SK-N-SH treated with all-trans-retinoic acid at 6 μM for 48 hours (cell line): ENCODE measurements around the gene OR6C76.

Experiments used
- ARNTL ChIP-seq: fragments of 450-650 bp; formaldehyde crosslinking; IDR thresholded peaks from 2 replicates; pipeline ENCODE4 v1.5.0; 2020; ENCODE audit warnings: low read depth, mild to moderate bottlenecking, moderate library complexity, borderline replicate concordance
- BACH2 ChIP-seq: fragments of 250-450 bp; sonication (Bioruptor Pico); IDR thresholded peaks from 2 replicates; pipeline ENCODE4 v1.9.0; 2021; ENCODE audit warnings: mild to moderate bottlenecking, borderline replicate concordance
- CSDC2 ChIP-seq: fragments of 250-450 bp; sonication (Bioruptor Pico); IDR thresholded peaks from 2 replicates; pipeline ENCODE4 v1.5.0; 2020; ENCODE audit warnings: mild to moderate bottlenecking, moderate library complexity
- GLIS3 ChIP-seq: fragments of 250-450 bp; sonication (Bioruptor Pico); IDR thresholded peaks from 2 replicates; pipeline ENCODE4 v1.5.0; 2020; ENCODE audit warnings: mild to moderate bottlenecking, moderate library complexity
- OSR1 ChIP-seq: fragments of 250-450 bp; sonication (Bioruptor Pico); IDR thresholded peaks from 2 replicates; pipeline ENCODE4 v1.8.0; 2022; ENCODE audit warnings: moderate library complexity, mild to moderate bottlenecking, inconsistent platforms
- PATZ1 ChIP-seq: fragments of 250-450 bp; sonication (Bioruptor Pico); IDR thresholded peaks from 2 replicates; pipeline ENCODE4 v1.8.0; 2020; ENCODE audit warnings: mild to moderate bottlenecking, moderate library complexity, borderline replicate concordance
- POU6F1 ChIP-seq: fragments of 250-450 bp; sonication (Bioruptor Pico); IDR thresholded peaks from 2 replicates; pipeline ENCODE4 v1.8.0; 2021; ENCODE audit warnings: low read depth, mild to moderate bottlenecking, moderate library complexity, borderline replicate concordance
- RARB ChIP-seq: fragments of 250-450 bp; sonication (Bioruptor Pico); IDR thresholded peaks from 2 replicates; pipeline ENCODE4 v1.8.0; 2021; ENCODE audit warnings: mild to moderate bottlenecking, moderate library complexity
- SNAI2 ChIP-seq: fragments of 250-450 bp; sonication (Bioruptor Pico); IDR thresholded peaks from 2 replicates; pipeline ENCODE4 v1.5.0; 2020; ENCODE audit warnings: mild to moderate bottlenecking, moderate library complexity
- TOX ChIP-seq: fragments of 250-450 bp; sonication (Bioruptor Pico); IDR thresholded peaks from 2 replicates; pipeline ENCODE4 v1.8.0; 2021; ENCODE audit warnings: mild to moderate bottlenecking, moderate library complexity, borderline replicate concordance
- ZC3H10 ChIP-seq: fragments of 250-450 bp; sonication (Bioruptor Pico); IDR thresholded peaks from 2 replicates; pipeline ENCODE4 v1.5.1; 2021; ENCODE audit warnings: mild to moderate bottlenecking, moderate library complexity
- ZNF70 ChIP-seq: fragments of 450-650 bp; formaldehyde crosslinking; IDR thresholded peaks from 2 replicates; pipeline ENCODE4 v1.5.0; 2020; ENCODE audit warnings: mild to moderate bottlenecking, moderate library complexity
- ZNF8 ChIP-seq: fragments of 450-650 bp; formaldehyde crosslinking; IDR thresholded peaks from 2 replicates; pipeline ENCODE4 v1.5.0; 2020; ENCODE audit warnings: mild to moderate bottlenecking, moderate library complexity

GRCh38 chr12:55445357-55445756 is 19.3 kb downstream of the OR6C76 start:
- no peak for TF ChIP-seq GLIS3
- no peak for TF ChIP-seq ARNTL
- no peak for TF ChIP-seq PATZ1 (CRISPR knock-in tag)
- TF ChIP-seq TOX (CRISPR knock-in tag), result no peak
- TF ChIP-seq CSDC2 (CRISPR knock-in tag), result no peak
- TF ChIP-seq RARB, result no peak
- no peak for TF ChIP-seq ZNF70 (CRISPR knock-in tag)
- TF ChIP-seq BACH2 (CRISPR knock-in tag), result no peak
- TF ChIP-seq OSR1 (CRISPR knock-in tag), result no peak
- no peak for TF ChIP-seq ZC3H10 (CRISPR knock-in tag)
- no peak for TF ChIP-seq POU6F1 (CRISPR knock-in tag)
- TF ChIP-seq SNAI2, result no peak
- TF ChIP-seq ZNF8 (CRISPR knock-in tag), result no peak
